Activated CD4-positive, alpha-beta T cell treated with anti-CD3 and anti-CD28 coated beads, Interleukin-2, Interleukin-4, amounts not matched to agents 100 ng/mL and 50 ng/mL, durations not matched to agents 16 hours and 8 hours (primary cell): ENCODE measurements around the gene SCYL3.
A peak's percentile ranks its signal among the peaks of the same experiment; 100 is the strongest.
"Not testable (repeated sequence)": the region's sequence is repeated elsewhere in the genome, so short reads cannot be mapped to it uniquely, and the experiment has no call there.

Source experiments
- DNase-seq: peaks from one replicate; pipeline ENCODE4 v3.0.0-alpha.2; 2020; ENCODE audit warnings: low spot score

Gene SCYL3

DNA sequence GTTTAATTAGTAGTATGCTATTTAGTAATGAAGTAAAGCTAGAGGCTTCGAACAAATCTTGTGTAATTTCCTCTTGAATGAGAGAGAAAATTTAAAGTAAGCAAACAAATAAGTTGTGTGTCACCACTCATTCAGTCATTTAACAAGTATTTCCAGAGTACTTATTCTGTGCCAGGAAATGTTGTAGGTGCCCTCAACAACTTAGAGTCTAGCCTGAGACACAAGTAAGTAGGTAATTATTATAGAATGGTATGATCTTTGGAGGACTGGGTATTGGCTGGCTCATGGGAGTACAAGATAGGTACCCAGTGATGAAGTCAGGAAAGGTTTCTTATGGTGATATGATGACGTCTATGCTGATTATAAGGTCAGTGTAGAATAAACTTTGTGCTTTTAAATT, 81.6 kb downstream of the SCYL3 start:
- DNase-seq = no peak

DNA sequence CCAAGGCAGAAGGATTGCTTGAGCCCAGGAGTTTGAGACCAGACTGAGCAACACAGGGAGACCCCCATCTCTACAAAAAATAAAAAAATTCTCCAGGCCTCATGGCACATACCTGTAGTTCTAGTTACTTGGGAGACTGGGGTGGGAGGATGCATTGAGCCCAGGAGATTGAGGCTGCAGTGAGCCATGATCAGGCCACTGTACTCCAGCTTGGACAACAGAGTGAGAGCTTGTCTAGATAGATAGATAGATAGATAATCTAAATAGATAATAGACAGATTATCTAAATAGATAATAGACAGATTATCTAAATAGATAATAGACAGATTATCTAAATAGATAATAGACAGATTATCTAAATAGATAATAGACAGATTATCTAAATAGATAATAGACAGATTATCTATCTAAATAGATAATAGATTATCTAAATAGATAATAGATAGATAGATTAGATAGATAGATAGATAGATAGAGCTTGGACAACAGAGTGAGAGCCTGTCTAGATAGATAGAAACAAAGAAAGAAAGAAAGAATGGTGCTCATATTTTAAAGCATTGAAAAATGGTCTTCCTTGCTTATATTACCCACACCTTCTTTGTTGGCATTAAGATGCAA, 82.2 kb downstream of the SCYL3 start:
- DNase-seq = not testable (repeated sequence)

DNA sequence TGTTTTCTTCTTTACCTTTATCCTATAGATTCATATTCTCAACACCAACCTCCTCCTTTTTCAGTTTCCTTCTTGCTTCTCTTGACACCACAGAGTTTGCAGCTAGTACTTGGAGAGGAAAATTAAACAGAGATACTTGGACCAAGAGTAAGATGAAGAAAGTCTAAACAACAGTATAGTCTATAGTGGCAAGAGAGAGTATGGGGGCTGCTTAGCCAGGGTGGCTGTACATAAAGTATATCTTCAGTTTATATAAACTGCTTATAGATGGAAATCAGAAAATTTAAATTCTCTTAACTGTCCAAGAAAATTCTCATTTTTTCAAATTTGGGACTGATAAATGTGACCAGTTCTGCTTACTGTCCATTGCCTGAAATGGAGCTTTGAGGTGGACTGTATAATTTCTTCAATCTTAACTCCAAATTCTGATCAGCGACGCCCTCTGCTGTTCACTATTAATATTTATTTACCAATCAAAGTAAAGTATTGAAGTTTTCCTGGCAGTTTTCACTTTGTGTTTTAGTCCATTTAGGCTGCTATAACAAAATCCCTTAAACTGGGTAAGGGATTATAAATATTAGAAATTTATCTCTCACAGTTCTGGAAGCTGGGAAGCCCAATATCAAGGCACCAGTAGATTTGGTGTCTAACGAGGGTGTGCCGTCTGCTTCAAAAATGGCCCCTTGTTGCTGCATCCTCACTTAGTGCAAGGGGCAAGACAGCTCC, 84.2 kb downstream of the SCYL3 start:
- DNase-seq = peak; percentile 19

DNA sequence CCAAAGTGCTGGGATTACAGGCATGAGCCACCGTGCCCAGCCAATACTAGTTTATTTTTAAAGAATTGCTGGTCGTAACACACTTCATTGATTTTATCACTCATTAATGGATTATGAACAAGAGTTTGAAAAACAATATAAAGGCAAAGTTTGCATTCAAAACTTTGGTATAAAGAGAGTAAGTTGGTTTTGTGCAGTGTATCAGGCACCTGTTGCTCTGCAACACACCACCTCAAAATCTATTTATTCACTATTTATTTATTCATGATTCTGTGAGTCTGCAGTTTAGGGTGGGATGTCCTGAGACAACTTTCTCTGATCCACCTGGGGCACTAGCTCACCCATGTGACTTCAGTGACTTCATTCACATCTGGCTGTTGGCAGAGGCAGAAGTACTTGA, 88.8 kb downstream of the SCYL3 start:
- DNase-seq = no peak

DNA sequence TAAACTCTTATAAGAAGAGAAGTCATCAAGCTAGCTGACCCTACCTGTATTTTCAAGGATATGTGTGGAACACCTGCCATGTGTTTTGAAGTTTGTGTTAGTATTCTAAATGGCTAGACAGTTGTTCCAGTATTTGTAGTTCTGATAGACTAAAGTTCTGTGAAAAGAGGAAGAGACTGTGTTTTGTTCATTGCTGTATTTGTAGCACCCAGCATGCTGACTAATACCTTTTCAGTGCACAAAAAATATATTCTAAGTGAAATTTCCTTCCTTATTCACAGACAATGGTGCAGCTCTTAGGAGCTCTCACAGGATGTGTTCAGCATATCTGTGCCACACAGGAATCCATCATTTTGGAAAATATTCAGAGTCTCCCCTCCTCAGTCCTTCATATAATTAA, 90.8 kb downstream of the SCYL3 start:
- DNase-seq = no peak
